GM19328 (cell line): ENCODE data around the gene ZNF282.

Experiments
- ATAC-seq: cut with Tn5 transposase; IDR thresholded peaks from one replicate; pipeline ENCODE4 v1.9.1; 2021; ENCODE audit warnings: mild to moderate bottlenecking, moderate library complexity; ENCODE audit not compliant: unreplicated experiment

ZNF282 gene

GRCh38 chr7:149188637-149189259 lies 6.6 kb upstream of the ZNF282 start:
- no peak for ATAC-seq

GRCh38 chr7:149191851-149192250 lies 3.5 kb upstream of the ZNF282 start:
- ATAC-seq, result no peak

- ATAC-seq, result no peak
Observed at GRCh38 chr7:149194799-149195179, 557 bp upstream of the ZNF282 start.

- no peak for ATAC-seq
Observed at GRCh38 chr7:149196151-149196704, 882 bp downstream of the ZNF282 start.

GRCh38 chr7:149196705-149197171 lies 1.4 kb downstream of the ZNF282 start:
- no peak for ATAC-seq

GRCh38 chr7:149197675-149198074 lies 2.3 kb downstream of the ZNF282 start:
- no peak for ATAC-seq

GRCh38 chr7:149198161-149198816 lies 2.9 kb downstream of the ZNF282 start:
- ATAC-seq, result no peak

GRCh38 chr7:149199234-149199995 lies 4.1 kb downstream of the ZNF282 start:
- ATAC-seq, result no peak

- ATAC-seq, result no peak
Observed at GRCh38 chr7:149202831-149203231, 7.5 kb downstream of the ZNF282 start.

- no peak for ATAC-seq
Observed at GRCh38 chr7:149205690-149206381, 10.5 kb downstream of the ZNF282 start.

GRCh38 chr7:149207324-149208035 lies 12.1 kb downstream of the ZNF282 start:
- ATAC-seq, result no peak

- no peak for ATAC-seq
Observed at GRCh38 chr7:149209518-149210269, 14.3 kb downstream of the ZNF282 start.

- no peak for ATAC-seq
Observed at GRCh38 chr7:149210551-149210950, 15.2 kb downstream of the ZNF282 start.

- no peak for ATAC-seq
Observed at GRCh38 chr7:149214020-149214720, 18.8 kb downstream of the ZNF282 start.

- no peak for ATAC-seq
Observed at GRCh38 chr7:149216402-149216801, 21.1 kb downstream of the ZNF282 start.

- no peak for ATAC-seq
Observed at GRCh38 chr7:149217570-149217969, 22.2 kb downstream of the ZNF282 start.

GRCh38 chr7:149218469-149219420 lies 23.4 kb downstream of the ZNF282 start:
- no peak for ATAC-seq

GRCh38 chr7:149220534-149220933 lies 25.2 kb downstream of the ZNF282 start:
- ATAC-seq, result no peak
